Mammary epithelial cell (primary cell): ENCODE results near the gene MYH14.

Experiments
- EZH2 ChIP-seq: IDR thresholded peaks from 2 replicates; pipeline ENCODE4 v1.6.1; 2012; ENCODE audit warnings: low read length, inconsistent platforms, borderline replicate concordance
- TF ChIP-seq, protein P1 (sequence below), 2 donors: IDR thresholded peaks in 1 of 2; conservative IDR thresholded peaks in 1 of 2; 2 replicates each; pipeline ENCODE4 v1.5.1; 2011 to 2012; ENCODE audit warnings: inconsistent platforms in 2 of 2, low read length in 2 of 2, mild to moderate bottlenecking in 2 of 2, control low read depth in 1 of 2, low read depth in 1 of 2; ENCODE audit not compliant: insufficient read depth in 1 of 2; ENCODE audit errors: extremely low read depth in 1 of 2

DNA sequence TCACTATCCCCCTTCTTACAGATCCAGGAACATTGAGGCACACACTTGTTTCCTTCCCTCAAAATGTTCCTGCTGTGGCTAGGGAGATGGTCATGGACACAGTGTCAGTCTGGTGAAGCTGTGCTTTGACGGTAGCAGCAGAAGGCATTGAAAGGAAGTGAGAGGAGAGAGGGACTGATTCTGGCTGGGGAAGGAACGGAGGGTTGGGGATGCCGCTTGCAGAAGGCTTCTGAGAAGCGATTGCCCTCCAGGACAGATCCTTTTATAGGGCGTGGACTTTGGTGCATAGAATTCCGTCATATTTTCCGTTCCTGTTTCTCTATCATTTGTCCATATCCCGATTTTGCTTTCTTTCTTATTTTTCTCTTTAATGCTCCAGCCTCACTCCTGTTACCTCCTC is 14.1 kb upstream of the MYH14 start:
- TF ChIP-seq, protein P1, sequence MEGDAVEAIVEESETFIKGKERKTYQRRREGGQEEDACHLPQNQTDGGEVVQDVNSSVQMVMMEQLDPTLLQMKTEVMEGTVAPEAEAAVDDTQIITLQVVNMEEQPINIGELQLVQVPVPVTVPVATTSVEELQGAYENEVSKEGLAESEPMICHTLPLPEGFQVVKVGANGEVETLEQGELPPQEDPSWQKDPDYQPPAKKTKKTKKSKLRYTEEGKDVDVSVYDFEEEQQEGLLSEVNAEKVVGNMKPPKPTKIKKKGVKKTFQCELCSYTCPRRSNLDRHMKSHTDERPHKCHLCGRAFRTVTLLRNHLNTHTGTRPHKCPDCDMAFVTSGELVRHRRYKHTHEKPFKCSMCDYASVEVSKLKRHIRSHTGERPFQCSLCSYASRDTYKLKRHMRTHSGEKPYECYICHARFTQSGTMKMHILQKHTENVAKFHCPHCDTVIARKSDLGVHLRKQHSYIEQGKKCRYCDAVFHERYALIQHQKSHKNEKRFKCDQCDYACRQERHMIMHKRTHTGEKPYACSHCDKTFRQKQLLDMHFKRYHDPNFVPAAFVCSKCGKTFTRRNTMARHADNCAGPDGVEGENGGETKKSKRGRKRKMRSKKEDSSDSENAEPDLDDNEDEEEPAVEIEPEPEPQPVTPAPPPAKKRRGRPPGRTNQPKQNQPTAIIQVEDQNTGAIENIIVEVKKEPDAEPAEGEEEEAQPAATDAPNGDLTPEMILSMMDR (conservative IDR thresholded peaks at IDR 0.05 in 1 of 2, IDR thresholded peaks at IDR 0.05 in 1 of 2; ENCODE audit: extremely low read depth in 1 of 2, insufficient read depth in 1 of 2, low read depth in 1 of 2, low read length in 2 of 2), result no peak
- TF ChIP-seq EZH2, result no peak
